ENCODE data around the gene ARHGAP30.

DNA sequence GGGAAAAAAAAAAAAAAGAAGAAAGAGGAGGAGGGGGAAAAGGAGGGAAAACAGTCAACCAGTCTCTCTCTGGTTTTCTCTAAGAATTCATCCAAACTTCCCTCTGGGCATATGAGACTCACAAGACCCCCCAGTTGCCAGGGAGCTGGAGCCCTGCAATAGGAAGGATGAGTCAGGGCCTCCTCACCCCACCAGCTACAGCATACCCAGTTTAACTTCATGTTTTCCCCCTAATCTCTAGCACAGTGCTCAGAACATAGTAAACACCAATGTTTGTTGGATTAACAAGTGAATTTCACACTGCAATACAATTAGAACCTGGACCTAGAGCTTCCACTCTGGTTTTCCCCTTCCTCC, 56.6 kb downstream of the ARHGAP30 start:
- no peak for TF ChIP-seq POLR2A (IDR thresholded peaks at IDR 0.05; ENCODE audit: low read depth, low read length)
- no peak for TF ChIP-seq TAF1 (IDR thresholded peaks at IDR 0.05; ENCODE audit: borderline replicate concordance, low read depth, low read length)
- TF ChIP-seq POLR2AphosphoS5 (IDR thresholded peaks at IDR 0.05; ENCODE audit: low read depth, low read length): no peak

Data from GM12892 (cell line).